NCI-H2081 treated with DMSO at 0.1 percent for 48 hours (cell line): Measurements from ENCODE around the gene COMMD7.
"Not testable (repeated sequence)": the region's sequence is repeated elsewhere in the genome, so short reads cannot be mapped to it uniquely, and the experiment has no call there.

Experiments
- DNase-seq: peaks from one replicate; lab custom pipeline; 2025; lab: John Stamatoyannopoulos, UW

The COMMD7 gene

GRCh38 chr20:32765230-32765875, 22.1 kb upstream of the COMMD7 start:
- DNase-seq, result not testable (repeated sequence)

DNA sequence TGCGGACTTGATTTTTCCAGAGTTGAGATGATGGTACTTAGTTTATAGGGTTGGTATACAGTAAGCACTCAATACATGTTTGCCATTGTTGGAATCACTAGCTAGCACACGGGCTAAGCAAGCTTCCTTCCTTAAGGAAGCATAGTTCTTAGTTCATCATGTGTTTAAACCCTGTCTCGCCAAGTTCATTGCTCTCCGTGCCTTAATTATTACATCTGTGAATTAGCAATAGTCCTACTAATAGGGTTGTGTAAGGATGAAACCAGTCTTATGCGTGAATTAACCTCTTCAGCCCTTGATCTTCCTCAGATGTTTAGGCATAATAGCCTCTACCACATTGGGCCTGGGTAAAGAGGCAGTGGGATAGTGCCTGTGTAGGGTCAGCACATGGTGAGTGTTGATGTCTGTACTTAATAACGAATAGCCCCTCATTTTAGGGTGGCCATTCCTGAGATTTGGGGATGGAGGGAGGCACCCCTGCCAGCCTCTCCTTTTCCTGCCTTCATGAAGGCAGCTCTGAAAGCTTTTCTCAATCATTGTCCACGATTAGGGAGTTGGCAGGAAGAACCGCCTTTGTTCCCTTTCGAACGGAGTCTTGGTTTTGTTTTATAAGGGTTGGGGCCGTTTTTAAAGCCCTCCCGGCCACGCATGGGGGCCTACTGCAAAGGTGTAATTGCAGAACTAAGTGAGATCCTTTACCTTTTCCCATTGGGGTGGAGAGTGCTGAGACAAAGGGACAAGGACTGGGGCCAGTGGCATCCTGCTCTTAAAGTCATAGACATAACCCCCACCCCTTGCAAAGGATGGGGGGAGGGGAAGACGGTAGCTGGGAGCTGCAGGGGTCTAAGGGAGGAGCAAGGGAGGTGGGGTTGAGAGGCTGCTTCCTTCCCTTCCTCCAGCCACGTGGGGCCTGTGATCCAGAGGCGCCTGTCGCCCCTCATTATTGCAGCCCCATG, 21.0 kb upstream of the COMMD7 start:
- no peak for DNase-seq

DNA sequence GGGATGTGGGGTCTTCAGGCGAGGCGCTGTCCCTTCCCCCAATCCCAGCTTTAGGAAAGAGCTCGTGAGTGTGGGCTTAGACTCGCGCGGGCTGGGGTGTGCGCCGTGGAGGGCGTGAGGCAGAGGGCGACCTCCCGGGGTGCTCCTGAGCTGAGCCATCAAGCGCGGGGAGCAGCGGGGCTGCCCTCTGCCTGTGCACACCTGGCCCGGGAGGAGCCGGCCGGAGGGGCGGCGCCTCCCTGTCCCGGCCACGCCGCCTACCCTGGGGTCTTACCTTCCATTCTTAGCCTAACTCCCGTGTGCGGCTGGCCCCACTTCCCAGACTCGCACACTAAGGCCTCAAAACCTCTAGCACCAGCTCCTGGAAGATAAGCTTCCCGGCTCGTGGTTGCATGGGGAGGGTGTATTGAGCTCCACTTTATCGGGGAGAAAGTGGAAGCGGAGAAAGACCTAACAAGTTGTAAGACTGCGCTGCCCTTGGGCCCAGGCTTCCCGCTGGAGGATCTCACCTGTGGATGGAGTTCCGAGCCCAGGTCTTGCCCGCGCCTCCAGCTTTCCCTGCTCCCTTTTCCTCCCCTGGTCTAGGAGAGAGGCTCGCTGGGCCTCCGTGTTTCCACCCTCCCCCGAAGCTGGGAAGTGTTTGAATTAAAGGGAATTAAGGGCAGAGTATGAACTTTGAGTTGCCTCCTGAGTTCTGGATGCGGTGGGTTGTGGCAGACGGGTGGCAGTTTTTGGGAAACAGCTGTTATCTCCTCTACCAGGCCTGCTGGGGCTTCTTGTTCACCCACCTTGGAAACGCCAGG, 20.1 kb upstream of the COMMD7 start:
- DNase-seq, result no peak

- DNase-seq, result no peak
Observed at GRCh38 chr20:32762754-32763201, 19.5 kb upstream of the COMMD7 start.

DNA sequence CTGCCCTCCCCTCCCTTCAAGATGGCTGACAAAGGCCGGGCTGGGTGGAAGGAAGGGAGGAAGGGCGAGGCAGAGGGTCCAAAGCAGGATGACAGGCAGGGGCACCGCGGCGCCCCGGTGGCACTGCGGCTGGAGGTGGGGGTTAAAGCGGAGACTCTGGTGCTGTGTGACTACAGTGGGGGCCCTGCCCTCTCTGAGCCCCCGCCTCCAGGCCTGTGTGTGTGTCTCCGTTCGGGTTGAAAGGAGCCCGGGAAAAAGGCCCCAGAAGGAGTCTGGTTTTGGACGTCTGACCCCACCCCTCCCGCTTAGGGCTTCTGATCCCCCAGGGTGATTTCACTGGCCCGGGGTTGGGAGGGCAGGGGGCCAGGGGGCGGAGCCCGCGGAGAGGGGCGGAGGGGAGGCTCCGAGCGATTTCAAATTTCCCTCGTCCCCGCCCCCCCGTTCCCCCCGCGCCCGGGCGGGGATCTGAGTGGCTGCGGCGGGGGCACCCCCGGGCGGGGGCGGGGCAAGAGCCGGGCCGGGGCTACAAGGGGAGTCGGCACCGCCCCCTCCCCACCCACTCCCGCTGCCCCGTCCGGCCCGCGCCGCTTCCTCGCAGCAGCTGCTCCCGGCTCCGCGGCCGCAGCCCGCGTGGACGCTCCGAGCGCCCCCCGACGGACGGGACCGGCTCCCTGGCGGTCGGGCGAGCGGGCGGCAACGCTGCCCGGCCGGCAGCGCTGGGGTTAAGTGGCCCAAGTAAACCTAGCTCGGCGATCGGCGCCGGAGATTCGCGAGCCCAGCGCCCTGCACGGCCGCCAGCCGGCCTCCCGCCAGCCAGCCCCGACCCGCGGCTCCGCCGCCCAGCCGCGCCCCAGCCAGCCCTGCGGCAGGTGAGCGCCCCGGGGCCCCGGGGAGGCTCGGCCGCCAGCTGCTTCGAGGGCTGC, 18.8 kb upstream of the COMMD7 start, which contains the start of gene DNMT3B:
Gene DNMT3B (plus strand): TSS at position 555 of the 923 bp plus-strand sequence. CDS start 17,939 bp downstream, outside the sequence.
- DNase-seq, result no peak

DNA sequence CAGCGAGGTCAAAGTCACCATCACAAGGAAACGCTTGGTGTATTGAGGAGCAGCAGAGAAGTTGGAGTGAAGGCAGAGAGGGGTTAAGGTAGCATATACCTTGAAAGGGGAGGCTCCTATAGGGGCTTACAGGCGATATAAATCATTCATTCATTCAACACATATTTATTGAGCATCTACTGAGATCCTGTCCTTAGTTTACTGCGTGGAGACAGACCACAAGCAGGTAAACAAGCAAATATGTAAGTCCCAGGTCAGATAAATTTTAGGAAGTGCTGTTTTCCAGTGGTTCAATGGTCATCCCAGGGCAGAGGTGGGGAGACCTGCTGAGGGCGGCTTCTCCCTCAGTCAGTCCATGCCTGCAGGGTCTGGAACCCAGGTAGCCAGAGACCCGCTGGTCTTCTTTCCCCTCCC, 18.2 kb upstream of the COMMD7 start:
- DNase-seq, result no peak

GRCh38 chr20:32756156-32756555, 12.9 kb upstream of the COMMD7 start:
- DNase-seq, result no peak

GRCh38 chr20:32753731-32754130, 10.5 kb upstream of the COMMD7 start:
- no peak for DNase-seq

DNA sequence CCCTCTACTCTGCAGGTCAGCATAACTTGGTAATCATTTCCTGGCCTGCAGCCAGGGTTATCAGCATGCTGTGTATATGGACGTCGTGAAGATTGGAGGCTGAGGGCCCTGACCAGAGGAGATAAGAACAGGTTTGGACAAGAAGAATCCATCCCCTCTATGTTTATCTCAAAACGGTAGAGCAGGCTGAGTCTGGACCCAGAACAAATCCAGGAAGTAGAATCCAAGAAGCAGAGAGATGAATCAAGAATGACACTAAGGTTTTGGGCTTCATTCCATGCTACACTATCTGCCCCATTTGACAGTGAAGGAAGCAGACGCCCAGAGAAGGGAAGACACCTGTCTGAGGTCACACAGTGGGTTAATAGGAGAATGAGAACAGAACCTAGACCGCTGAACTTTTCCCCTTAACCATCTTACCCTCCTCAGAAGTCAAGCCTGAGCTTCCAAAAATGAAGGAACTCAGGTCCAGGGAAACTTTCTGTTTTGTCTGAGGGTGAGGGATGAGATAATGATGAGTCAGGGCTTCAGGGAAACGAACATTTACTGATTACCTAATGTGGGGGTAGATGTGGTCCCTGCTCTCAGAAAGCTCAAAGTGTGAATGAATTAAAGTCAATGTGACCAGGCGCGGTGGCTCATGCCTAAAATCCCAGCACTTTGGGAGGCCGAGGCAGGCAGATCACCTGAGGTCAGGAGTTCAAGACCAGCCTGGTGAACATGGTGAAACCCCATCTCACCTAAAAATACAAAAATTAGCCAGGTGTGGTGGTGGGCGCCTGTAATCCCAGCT, 9.4 kb upstream of the COMMD7 start:
- no peak for DNase-seq

- no peak for DNase-seq
Observed at GRCh38 chr20:32751702-32752457, 8.6 kb upstream of the COMMD7 start.

GRCh38 chr20:32751293-32751692, 8.0 kb upstream of the COMMD7 start:
- no peak for DNase-seq

- no peak for DNase-seq
Observed at GRCh38 chr20:32749914-32750637, 6.8 kb upstream of the COMMD7 start.

DNA sequence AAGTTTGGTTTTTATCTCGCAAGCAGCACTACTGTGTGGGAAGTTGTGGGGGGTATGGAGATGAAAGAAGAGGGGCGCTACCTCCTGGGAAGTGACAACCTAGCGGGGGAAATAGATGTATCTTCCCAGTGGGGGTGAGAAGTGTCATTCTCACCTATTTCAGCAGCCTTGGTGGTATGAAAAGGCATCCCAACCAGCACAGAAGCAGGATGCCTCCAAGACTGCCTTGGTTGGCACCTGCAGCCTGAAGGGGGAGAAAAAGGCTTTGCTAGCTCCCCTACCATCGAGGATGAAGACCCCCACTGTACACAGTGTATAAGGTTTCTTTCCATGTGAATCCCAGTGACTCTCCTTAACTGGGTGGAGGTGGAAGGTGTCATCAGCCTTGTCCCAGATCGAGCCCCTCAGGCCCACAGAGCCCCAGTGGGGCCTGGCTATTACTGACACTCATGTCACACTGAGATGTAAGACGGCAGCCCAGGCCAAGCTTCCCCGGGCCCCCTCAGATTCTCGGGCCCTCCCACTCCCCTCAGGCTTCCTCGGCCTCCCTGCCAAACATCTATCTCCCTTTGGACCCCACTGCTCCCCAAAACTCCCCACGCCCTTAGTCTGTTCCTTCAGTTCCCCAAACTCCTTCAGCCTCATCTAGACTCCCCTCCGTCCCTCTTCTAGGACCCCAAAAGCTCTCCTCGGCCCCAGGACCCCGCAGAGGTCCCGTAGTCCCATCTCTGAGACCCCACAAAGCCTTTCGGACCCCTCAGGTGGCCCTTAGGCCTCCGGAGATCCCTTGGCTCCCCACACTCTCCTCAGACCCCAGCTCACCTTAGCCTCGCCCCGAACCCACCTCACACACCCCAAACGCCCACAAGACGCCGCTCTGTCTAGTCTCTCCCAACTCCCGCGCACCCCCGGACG, 688 bp downstream of the COMMD7 start:
- DNase-seq, result no peak

GRCh38 chr20:32741151-32741550, 2.1 kb downstream of the COMMD7 start:
- no peak for DNase-seq

DNA sequence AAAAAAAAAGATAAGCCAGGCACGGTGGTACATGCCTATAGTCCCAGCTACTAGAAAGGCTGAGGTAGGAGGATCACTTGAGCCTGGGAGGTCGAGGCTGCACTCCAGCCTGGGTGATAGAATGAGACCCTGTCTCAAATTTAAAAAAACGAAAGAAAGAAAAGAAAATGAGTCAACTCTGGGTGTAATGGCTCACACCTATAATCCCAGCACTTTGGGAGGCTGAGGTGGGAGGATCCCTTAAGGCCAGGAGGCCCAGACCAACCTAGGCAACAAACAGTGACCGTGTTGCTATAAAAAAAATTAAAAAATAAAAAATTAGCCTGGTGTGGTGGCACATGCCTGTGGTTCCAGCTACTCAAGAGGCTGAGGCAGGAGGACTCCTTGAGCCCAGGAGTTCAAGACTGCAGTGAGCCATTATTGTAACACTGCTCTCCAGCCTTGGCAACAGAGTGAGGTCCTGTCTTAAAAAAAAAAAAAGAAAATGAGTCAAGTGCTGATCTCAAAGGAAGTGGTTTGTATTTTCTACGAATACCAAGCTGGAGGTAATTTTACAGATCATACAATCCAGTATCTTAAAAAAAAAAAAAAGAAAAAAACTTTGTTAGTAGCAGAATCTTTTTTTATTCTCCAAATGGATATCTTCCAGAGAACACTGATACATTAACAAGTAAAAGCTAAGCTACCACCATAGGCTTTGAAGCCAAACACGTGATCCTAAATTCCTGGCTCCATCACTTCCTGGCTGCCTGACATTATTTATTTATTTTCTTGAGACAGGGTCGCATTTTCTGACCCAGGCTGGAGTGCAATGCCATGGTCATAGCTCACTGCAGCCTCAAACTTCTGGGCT, 5.7 kb downstream of the COMMD7 start:
- DNase-seq, result no peak

DNA sequence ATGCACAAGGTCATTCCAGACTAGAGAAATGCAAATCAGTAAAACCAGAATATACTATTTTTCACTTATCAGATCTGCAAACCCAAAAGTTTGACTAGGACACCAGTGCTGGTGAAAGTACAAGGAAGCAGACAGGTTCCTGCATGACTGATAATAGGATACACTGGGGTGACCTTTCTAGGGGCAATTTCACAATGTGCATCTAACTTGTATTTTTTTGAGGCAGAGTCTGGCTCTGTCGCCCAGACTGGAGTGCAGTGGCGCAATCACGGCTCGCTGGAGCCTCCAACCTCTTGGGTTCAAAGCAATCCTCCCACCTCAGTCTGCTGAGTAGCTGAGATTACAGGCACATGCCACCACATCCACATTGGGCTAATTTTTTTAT, 11.4 kb downstream of the COMMD7 start:
- no peak for DNase-seq

GRCh38 chr20:32729334-32729733, 13.9 kb downstream of the COMMD7 start:
- not testable (repeated sequence) for DNase-seq
